H9 (cell line): Measurements from ENCODE around the gene FAM177B. TPM values are rescaled to one million over a fixed set of nuclear protein-coding genes. Genes with fewer than 3 reads are reported as not detected.

Experiments
- DNase-seq: peaks from one replicate; pipeline ENCODE4 v3.0.0-alpha.2; 2017
- H2AFZ ChIP-seq: one replicate; pipeline ENCODE4 v1.6.1; 2013; ENCODE audit warnings: mild to moderate bottlenecking, low read length, control low read depth, moderate library complexity
- H2AK5ac ChIP-seq: 2 replicates; pipeline ENCODE4 v1.6.1; 2013; ENCODE audit warnings: low read length, control low read depth, mixed read lengths; ENCODE audit not compliant: insufficient read length
- H2BK120ac ChIP-seq: one replicate; pipeline ENCODE4 v1.6.1; 2013; ENCODE audit warnings: low read depth, mild to moderate bottlenecking, low read length, control low read depth, inconsistent platforms; ENCODE audit not compliant: poor library complexity, severe bottlenecking
- H2BK12ac ChIP-seq: 2 replicates; pipeline ENCODE4 v1.6.1; 2013; ENCODE audit warnings: low read length, control low read depth, mixed read lengths, low read depth; ENCODE audit not compliant: insufficient read length
- H2BK15ac ChIP-seq: 2 replicates; pipeline ENCODE4 v1.6.1; 2013; ENCODE audit warnings: low read depth, low read length, control low read depth
- H2BK20ac ChIP-seq: one replicate; pipeline ENCODE4 v1.6.1; 2013; ENCODE audit warnings: low read depth, mild to moderate bottlenecking, low read length, control low read depth, inconsistent platforms; ENCODE audit not compliant: poor library complexity, severe bottlenecking
- H2BK5ac ChIP-seq: 2 replicates; pipeline ENCODE4 v1.6.1; 2013; ENCODE audit warnings: low read length, control low read depth, mixed read lengths; ENCODE audit not compliant: insufficient read length
- H3K14ac ChIP-seq: 2 replicates; pipeline ENCODE4 v1.6.1; 2013; ENCODE audit warnings: low read length, control low read depth; ENCODE audit not compliant: insufficient read depth
- H3K18ac ChIP-seq: 2 replicates; pipeline ENCODE4 v1.6.1; 2013; ENCODE audit warnings: low read depth, mild to moderate bottlenecking, mixed read lengths, low read length, control low read depth; ENCODE audit not compliant: insufficient read length
- H3K23ac ChIP-seq: 2 replicates; pipeline ENCODE4 v1.6.1; 2013; ENCODE audit warnings: low read length, control low read depth, mixed read lengths, low read depth; ENCODE audit not compliant: insufficient read length
- H3K23me2 ChIP-seq: 2 replicates; pipeline ENCODE4 v1.6.1; 2013; ENCODE audit warnings: low read depth, mild to moderate bottlenecking, mixed read lengths, low read length, control low read depth; ENCODE audit not compliant: insufficient read length, poor library complexity, severe bottlenecking
- H3K27ac ChIP-seq: 2 replicates; pipeline ENCODE4 v1.5.1; 2013; ENCODE audit warnings: low read length, control low read depth, mixed read lengths, low read depth; ENCODE audit not compliant: insufficient read length
- H3K27me3 ChIP-seq: 2 replicates; pipeline ENCODE4 v1.6.1; 2013; ENCODE audit warnings: low read length, control low read depth, inconsistent platforms; ENCODE audit not compliant: insufficient read depth
- H3K4ac ChIP-seq: 2 replicates; pipeline ENCODE4 v1.6.1; 2013; ENCODE audit warnings: low read depth, mild to moderate bottlenecking, control low read depth, inconsistent platforms, low read length, moderate library complexity
- H3K4me1 ChIP-seq: 2 replicates; pipeline ENCODE4 v1.6.1; 2013; ENCODE audit warnings: low read length, control low read depth, inconsistent platforms; ENCODE audit not compliant: insufficient read depth
- H3K4me2 ChIP-seq: 2 replicates; pipeline ENCODE4 v1.6.1; 2013; ENCODE audit warnings: low read length, control low read depth, mixed read lengths; ENCODE audit not compliant: insufficient read length, insufficient read depth
- H3K56ac ChIP-seq: 2 replicates; pipeline ENCODE4 v1.6.1; 2013; ENCODE audit warnings: low read depth, mild to moderate bottlenecking, mixed read lengths, low read length, control low read depth; ENCODE audit not compliant: insufficient read length
- H3K79me1 ChIP-seq: 2 replicates; pipeline ENCODE4 v1.6.1; 2013; ENCODE audit warnings: low read depth, mild to moderate bottlenecking, moderate library complexity, low read length, control low read depth, inconsistent platforms; ENCODE audit not compliant: insufficient read depth, poor library complexity, severe bottlenecking
- H3K79me2 ChIP-seq: 2 replicates; pipeline ENCODE4 v1.6.1; 2013; ENCODE audit warnings: low read length, control low read depth, inconsistent platforms; ENCODE audit not compliant: insufficient read depth
- H3K9ac ChIP-seq: 2 replicates; pipeline ENCODE4 v1.6.1; 2013; ENCODE audit warnings: low read length, control low read depth, mixed read lengths; ENCODE audit not compliant: insufficient read length; ENCODE audit errors: extremely low read depth
- H3K9me3 ChIP-seq: one replicate; pipeline ENCODE4 v1.6.1; 2013; ENCODE audit warnings: low read depth, low read length, inconsistent platforms; ENCODE audit not compliant: control insufficient read depth
- H3T11ph ChIP-seq: one replicate; pipeline ENCODE4 v1.6.1; 2013; ENCODE audit warnings: mild to moderate bottlenecking, low read length, control low read depth, inconsistent platforms
- H4K20me1 ChIP-seq: one replicate; pipeline ENCODE4 v1.6.1; 2013; ENCODE audit not compliant: control insufficient read depth, insufficient read length, insufficient read depth
- H4K5ac ChIP-seq: 2 replicates; pipeline ENCODE4 v1.6.1; 2013; ENCODE audit warnings: low read depth, mild to moderate bottlenecking, mixed read lengths, low read length, control low read depth; ENCODE audit not compliant: insufficient read length
- H4K8ac ChIP-seq: replicated peaks from 2 replicates; pipeline ENCODE4 v1.6.1; 2013; ENCODE audit warnings: low read length, control low read depth, mixed read lengths, low read depth; ENCODE audit not compliant: insufficient read length
- H4K91ac ChIP-seq: 2 replicates; pipeline ENCODE4 v1.6.1; 2013; ENCODE audit warnings: low read depth, mild to moderate bottlenecking, moderate library complexity, mixed read lengths, low read length, control low read depth; ENCODE audit not compliant: insufficient read length
- H3K27ac Mint-ChIP-seq, 3 experiments: 2 replicates in 2 of 3; 3 replicates in 1 of 3; pipeline ENCODE4 v1.8.0; 2020 to 2021; ENCODE audit warnings: mixed read lengths in 3 of 3, mild to moderate bottlenecking in 1 of 3, moderate library complexity in 1 of 3
- H3K27me3 Mint-ChIP-seq: 2 replicates; pipeline ENCODE4 v1.8.0; 2021; ENCODE audit warnings: low read depth, mild to moderate bottlenecking, moderate library complexity, mixed read lengths
- H3K36me3 Mint-ChIP-seq, 3 experiments: 2 replicates in 2 of 3; 3 replicates in 1 of 3; pipeline ENCODE4 v1.8.0; 2020 to 2021; ENCODE audit warnings: low read depth in 3 of 3, mixed read lengths in 3 of 3; ENCODE audit not compliant: insufficient read depth in 1 of 3
- H3K4me1 Mint-ChIP-seq, 2 experiments: 2 replicates each; pipeline ENCODE4 v1.8.0; 2020; ENCODE audit warnings: mixed read lengths in 2 of 2
- H3K4me3 Mint-ChIP-seq, 2 experiments: 2 replicates in 1 of 2; 3 replicates in 1 of 2; pipeline ENCODE4 v1.8.0; 2020 to 2021; ENCODE audit warnings: mild to moderate bottlenecking in 2 of 2, mixed read lengths in 2 of 2, moderate library complexity in 1 of 2
- H3K9me3 Mint-ChIP-seq, 2 experiments: 2 replicates in 1 of 2; 3 replicates in 1 of 2; pipeline ENCODE4 v1.8.0; 2020; ENCODE audit warnings: mild to moderate bottlenecking in 2 of 2, mixed read lengths in 2 of 2, moderate library complexity in 1 of 2
- CTCF ChIP-seq: fragments of 200-600 bp; sonication (generic); conservative IDR thresholded peaks from 3 replicates; pipeline ENCODE4 v1.8.0; 2021; ENCODE audit warnings: antibody characterized with exemption, mild to moderate bottlenecking
- WGBS: extraction: QIAGEN DNeasy Blood & Tissue Kit; methylation state at CpG from one replicate; pipeline ENCODE4 v1.1.7; 2013; ENCODE audit warnings: missing lambda C conversion rate, low lambda C conversion rate, mixed read lengths; ENCODE audit not compliant: insufficient read length; ENCODE audit errors: extremely low coverage; 5-methylcytosine and 5-hydroxymethylcytosine counted together
- total RNA-seq: library from RNA; stranded (reverse); gene quantifications from 2 replicates; pipeline ENCODE4 v1.2.1, GENCODE V29; 2021

FAM177B gene
- total RNA-seq, 1 experiment from 2014 or later = not detected

GRCh38 chr1:222798975-222799374, 62.0 kb downstream of the FAM177B start:
- H2BK120ac ChIP-seq = no peak overlapping the region
- no peak overlapping the region for H3K4ac ChIP-seq
- TF ChIP-seq CTCF = no peak
- Mint-ChIP-seq H3K27me3 (peaks cover 6% of the 10 kb centered on the region), H3K9me3 (peaks cover 0 to 5% of the 10 kb centered on the region in 2 experiments; a peak in 2 of 5 replicates), H3K36me3 (no peaks in the 10 kb centered on the region), H3K27ac (no peak overlapping the region), H3K4me3 (no peak overlapping the region), H3K4me1 (no peaks in the 10 kb centered on the region)
- no peak overlapping the region for H3K27ac ChIP-seq
- no peak overlapping the region for H4K5ac ChIP-seq
- no peak overlapping the region for H3K23ac ChIP-seq
- H3K23me2 ChIP-seq = no peaks in the 10 kb centered on the region
- no peaks in the 10 kb centered on the region for H3K4me1 ChIP-seq
- H2AK5ac ChIP-seq = no peak overlapping the region
- H3K18ac ChIP-seq = no peak overlapping the region
- H4K91ac ChIP-seq = no peak overlapping the region
- H2BK5ac ChIP-seq = no peak overlapping the region
- no peaks in the 10 kb centered on the region for H3K27me3 ChIP-seq
- H3K4me2 ChIP-seq = no peak overlapping the region
- no peak overlapping the region for H3K56ac ChIP-seq
- H3K9ac ChIP-seq = no peak overlapping the region
- no peak overlapping the region for H2BK12ac ChIP-seq
- no peak overlapping the region for H3K14ac ChIP-seq
- WGBS = no CpG with 5 or more reads among the region's 4 CpGs
- H4K20me1 ChIP-seq = no peaks in the 10 kb centered on the region
- no peaks in the 10 kb centered on the region for H3K9me3 ChIP-seq
- no peak overlapping the region for H3T11ph ChIP-seq
- H2BK20ac ChIP-seq = no peak overlapping the region
- no peak overlapping the region for H2AFZ ChIP-seq
- H3K79me1 ChIP-seq = no peaks in the 10 kb centered on the region
- no peak overlapping the region for H2BK15ac ChIP-seq
- H4K8ac ChIP-seq = no peak overlapping the region
- no peaks in the 10 kb centered on the region for H3K79me2 ChIP-seq
- DNase-seq = no peak

Other genes with a start within 250 kb of the FAM177B start
- 0.15 and 0.39 TPM in 2 replicates for gene HHIPL2, start 189.1 kb upstream of the FAM177B start, total RNA-seq
- gene TAF1A, start 147.3 kb upstream of the FAM177B start, total RNA-seq = 14.8 and 15.5 TPM in 2 replicates
- gene MIA3, start 119.1 kb upstream of the FAM177B start, total RNA-seq = 55.2 and 55.5 TPM in 2 replicates
- gene AIDA, start 24.7 kb upstream of the FAM177B start, total RNA-seq = 91.1 and 92.8 TPM in 2 replicates
- 27.8 and 28.2 TPM in 2 replicates for gene BROX, start 24.6 kb upstream of the FAM177B start, total RNA-seq
- 2.5 and 2.6 TPM in 2 replicates for gene DISP1, start 77.8 kb downstream of the FAM177B start, total RNA-seq